Breast epithelium (tissue), 4 donors: ENCODE measurements around the gene FDX1. TPM values are rescaled to one million over a fixed set of nuclear protein-coding genes. Genes with fewer than 3 reads are reported as not detected.
"Not testable (repeated sequence)": the region's sequence is repeated elsewhere in the genome, so short reads cannot be mapped to it uniquely, and the experiment has no call there.

ENCODE experiments used
- DNase-seq, 2 donors: peaks; one replicate each; pipeline ENCODE4 v3.0.0-alpha.2; 2019; ENCODE audit warnings: low spot score in 2 of 2
- H3K27ac ChIP-seq, 2 donors: fragments of 200-600 bp; sonication (generic) in 1 of 2; one replicate each; pipeline ENCODE4 v1.5.1; 2016 to 2019; ENCODE audit warnings: mild to moderate bottlenecking in 1 of 2
- H3K27me3 ChIP-seq, 2 donors: fragments of 200-600 bp; sonication (generic) in 1 of 2; one replicate each; pipeline versions ENCODE4 v1.5.1 to v1.6.0; 2017 to 2019; ENCODE audit warnings: control low read depth in 1 of 2, mild to moderate bottlenecking in 1 of 2
- H3K36me3 ChIP-seq: fragments of 200-600 bp; one replicate; pipeline ENCODE4 v1.5.1; 2019
- H3K4me1 ChIP-seq, 2 donors: fragments of 200-600 bp; sonication (generic); one replicate each; pipeline ENCODE4 v1.5.1; 2016 to 2019; ENCODE audit warnings: control low read depth in 1 of 2
- H3K4me3 ChIP-seq, 3 donors: fragments of 200-600 bp; sonication (generic); 1 replicate in 2 of 3; 2 replicates in 1 of 3; pipeline ENCODE4 v1.5.1; 2016 to 2019; ENCODE audit warnings: mild to moderate bottlenecking in 3 of 3, moderate library complexity in 2 of 3
- H3K9me3 ChIP-seq, 2 donors: fragments of 200-600 bp; sonication (generic) in 1 of 2; one replicate each; pipeline ENCODE4 v1.5.1; 2016 to 2019; ENCODE audit warnings: control low read depth in 1 of 2
- CTCF ChIP-seq, 3 donors: fragments of 450-650 bp; IDR thresholded peaks; one replicate each; pipeline ENCODE4 v1.5.1; 2016 to 2017; ENCODE audit warnings: antibody characterized with exemption in 3 of 3, mild to moderate bottlenecking in 3 of 3, moderate library complexity in 3 of 3
- POLR2A ChIP-seq: fragments of 450-650 bp; IDR thresholded peaks from one replicate; pipeline ENCODE4 v1.6.1; 2016; ENCODE audit warnings: antibody characterized with exemption, mild to moderate bottlenecking, moderate library complexity
- POLR2AphosphoS5 ChIP-seq, 3 donors: sonication (generic); formaldehyde crosslinking; IDR thresholded peaks; one replicate each; pipeline ENCODE4 v1.6.1; 2017; ENCODE audit warnings: antibody characterized with exemption in 3 of 3
- intact Hi-C: fragments of 100-400 bp; cut with DNase I; formaldehyde crosslinking; loops from one replicate; pipeline ENCODE4 v1.15.1; 2023; ENCODE audit warnings: low total_unique reads
- total RNA-seq, 3 donors: library from RNA; depleted of rRNA; stranded (reverse); fragments of >200 nt; gene quantifications; one replicate each; pipeline ENCODE4 v1.1.0, GENCODE V29; 2016

Gene FDX1
- total RNA-seq, 3 donors from 2014 or later: 12.5 to 18.3 (median 15.2) TPM

- DNase-seq: no peak
- intact Hi-C loops: no loop called here
- Histone ChIP-seq H3K27ac (no peak overlapping the region), H3K4me3 (no peak overlapping the region), H3K4me1 (no peaks in the 10 kb centered on the region), H3K36me3 (no peaks in the 10 kb centered on the region), H3K9me3 (no peaks in the 10 kb centered on the region), H3K27me3 (no peaks in the 10 kb centered on the region)
- no peak for TF ChIP-seq POLR2AphosphoS5 (IDR thresholded peaks at IDR 0.05)
- no peak for TF ChIP-seq POLR2A
- no peak for TF ChIP-seq CTCF (IDR thresholded peaks at IDR 0.05)
Measured at GRCh38 chr11:110407315-110407714, 22.4 kb upstream of the FDX1 start.

GRCh38 chr11:110409174-110409573, 20.6 kb upstream of the FDX1 start:
- intact Hi-C loops: no loop called here
- no peak overlapping the region for H3K27ac ChIP-seq
- H3K4me3 ChIP-seq: no peak overlapping the region
- H3K4me1 ChIP-seq: no peaks in the 10 kb centered on the region
- no peak for DNase-seq
- H3K27me3 ChIP-seq: no peaks in the 10 kb centered on the region
- H3K36me3 ChIP-seq: no peaks in the 10 kb centered on the region
- no peak for TF ChIP-seq POLR2A
- TF ChIP-seq CTCF (IDR thresholded peaks at IDR 0.05): no peak
- no peak for TF ChIP-seq POLR2AphosphoS5 (IDR thresholded peaks at IDR 0.05)
- no peaks in the 10 kb centered on the region for H3K9me3 ChIP-seq

GRCh38 chr11:110410651-110411050, 19.1 kb upstream of the FDX1 start:
- H3K9me3 ChIP-seq: no peaks in the 10 kb centered on the region
- intact Hi-C loops: no loop called here
- H3K4me3 ChIP-seq: no peak overlapping the region
- H3K36me3 ChIP-seq: no peaks in the 10 kb centered on the region
- TF ChIP-seq POLR2AphosphoS5 (IDR thresholded peaks at IDR 0.05): no peak
- TF ChIP-seq POLR2A: no peak
- TF ChIP-seq CTCF (IDR thresholded peaks at IDR 0.05): no peak
- DNase-seq: no peak
- no peaks in the 10 kb centered on the region for H3K27me3 ChIP-seq
- H3K4me1 ChIP-seq: no peaks in the 10 kb centered on the region
- H3K27ac ChIP-seq: no peak overlapping the region

- Histone ChIP-seq H3K36me3 (no peaks in the 10 kb centered on the region), H3K4me1 (no peaks in the 10 kb centered on the region), H3K9me3 (no peaks in the 10 kb centered on the region), H3K27me3 (no peaks in the 10 kb centered on the region), H3K4me3 (no peak overlapping the region), H3K27ac (no peak overlapping the region)
- no peak for DNase-seq
- TF ChIP-seq CTCF (IDR thresholded peaks at IDR 0.05) (no peak), POLR2AphosphoS5 (IDR thresholded peaks at IDR 0.05) (no peak), POLR2A (no peak)
- intact Hi-C loops: no loop called here
Measured at GRCh38 chr11:110415081-110415480, 14.7 kb upstream of the FDX1 start.

GRCh38 chr11:110421658-110422057, 8.1 kb upstream of the FDX1 start:
- H3K27ac ChIP-seq, DNase-seq, H3K9me3 ChIP-seq, H3K4me3 ChIP-seq, intact Hi-C loops, H3K36me3 ChIP-seq, H3K4me1 ChIP-seq, H3K27me3 ChIP-seq: not testable (repeated sequence)

- intact Hi-C loops: no loop called here
- TF ChIP-seq POLR2AphosphoS5 (IDR thresholded peaks at IDR 0.05) (no peak), CTCF (IDR thresholded peaks at IDR 0.05) (no peak), POLR2A (no peak)
- no peaks in the 10 kb centered on the region for H3K9me3 ChIP-seq
Measured at GRCh38 chr11:110422306-110422905, 7.3 kb upstream of the FDX1 start.

More at GRCh38 chr11:110422306-110422905, 7.3 kb upstream of the FDX1 start:
- Histone ChIP-seq H3K27me3 (no peaks in the 10 kb centered on the region), H3K4me3 (no peak overlapping the region), H3K27ac (no peak overlapping the region), H3K36me3 (no peaks in the 10 kb centered on the region), H3K4me1 (no peaks in the 10 kb centered on the region)
- no peak for DNase-seq
